ENCODE results near the gene STON2. TPM values are rescaled to one million over a fixed set of nuclear protein-coding genes. Genes with fewer than 3 reads are reported as not detected.

The STON2 gene
- total and polyA plus RNA-seq, 2 of the 13 experiments (the other 11 are each of a cell fraction or from before 2014, with no cell fraction given), result 2.1 to 11.0 TPM

DNA sequence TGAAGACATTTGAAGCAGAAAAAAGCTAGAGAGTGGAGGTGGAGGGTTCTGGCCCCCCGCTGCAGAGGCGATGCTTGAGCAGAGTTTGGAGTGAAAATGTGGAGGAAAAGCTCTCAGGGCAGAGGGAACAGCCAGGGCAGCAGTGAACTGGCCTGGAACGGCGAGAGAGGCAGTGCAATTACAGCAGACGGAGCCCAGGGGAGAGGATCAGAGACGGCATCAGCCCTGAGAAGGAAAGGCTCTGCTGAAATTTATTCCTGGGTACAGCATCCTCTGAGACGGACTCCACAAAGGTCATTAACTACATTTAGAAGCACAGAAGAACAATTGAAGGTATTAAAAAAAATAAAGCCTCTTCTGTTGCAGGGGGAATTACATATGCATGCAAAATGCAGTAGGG is 14.2 kb downstream of the STON2 start:
- POLR2A ChIA-PET, result no interaction called here

More for the DNA sequence above, 14.2 kb downstream of the STON2 start:
- Histone ChIP-seq H3K27me3 (ENCODE audit: control insufficient read depth in 1 of 2, insufficient read depth in 2 of 2, low read length in 2 of 2) (no peaks in the 10 kb centered on the region), H3K9ac (ENCODE audit: insufficient read depth, low read depth, low read length) (no peak overlapping the region), H4K20me1 (ENCODE audit: insufficient read depth, low read length) (no peaks in the 10 kb centered on the region), H2AFZ (ENCODE audit: low read length) (no peak overlapping the region), H3K36me3 (replicated peaks in 1 of 2; ENCODE audit: control insufficient read depth in 1 of 2, insufficient read depth in 2 of 2, low read length in 2 of 2) (no peaks in the 10 kb centered on the region), H3K79me2 (ENCODE audit: insufficient read depth, low read length) (no peaks in the 10 kb centered on the region), H3K27ac (ENCODE audit: extremely low read length, insufficient read depth, low read length) (no peak overlapping the region), H3K4me1 (ENCODE audit: insufficient read depth, low read length) (no peaks in the 10 kb centered on the region), H3K4me2 (ENCODE audit: low read depth, low read length) (no peak overlapping the region), H3K4me3 (replicated peaks in 1 of 3; ENCODE audit: insufficient read depth in 1 of 3, low read depth in 2 of 3, low read length in 3 of 3) (no peak overlapping the region), H3K9me3 (ENCODE audit: low read length) (no peaks in the 10 kb centered on the region)
- no peak for ATAC-seq
- no TSS peak for BruUV-seq (replicated peaks)
- in situ Hi-C loops (cut with HindIII; ENCODE audit: extremely low pct_ligation_motif_present, low pct_unique_long_range_greater_than_20kb) (no loop called here), intact Hi-C loops (cut with micrococcal nuclease; ENCODE audit: unreplicated experiment) (no loop called here)
- FAIRE-seq, result no peak
- TF ChIP-seq, protein P1, sequence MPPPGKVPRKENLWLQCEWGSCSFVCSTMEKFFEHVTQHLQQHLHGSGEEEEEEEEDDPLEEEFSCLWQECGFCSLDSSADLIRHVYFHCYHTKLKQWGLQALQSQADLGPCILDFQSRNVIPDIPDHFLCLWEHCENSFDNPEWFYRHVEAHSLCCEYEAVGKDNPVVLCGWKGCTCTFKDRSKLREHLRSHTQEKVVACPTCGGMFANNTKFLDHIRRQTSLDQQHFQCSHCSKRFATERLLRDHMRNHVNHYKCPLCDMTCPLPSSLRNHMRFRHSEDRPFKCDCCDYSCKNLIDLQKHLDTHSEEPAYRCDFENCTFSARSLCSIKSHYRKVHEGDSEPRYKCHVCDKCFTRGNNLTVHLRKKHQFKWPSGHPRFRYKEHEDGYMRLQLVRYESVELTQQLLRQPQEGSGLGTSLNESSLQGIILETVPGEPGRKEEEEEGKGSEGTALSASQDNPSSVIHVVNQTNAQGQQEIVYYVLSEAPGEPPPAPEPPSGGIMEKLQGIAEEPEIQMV (CRISPR knock-in tag; IDR thresholded peaks at IDR 0.05; ENCODE audit: low read depth), result no peak
- TF ChIP-seq, protein P2, sequence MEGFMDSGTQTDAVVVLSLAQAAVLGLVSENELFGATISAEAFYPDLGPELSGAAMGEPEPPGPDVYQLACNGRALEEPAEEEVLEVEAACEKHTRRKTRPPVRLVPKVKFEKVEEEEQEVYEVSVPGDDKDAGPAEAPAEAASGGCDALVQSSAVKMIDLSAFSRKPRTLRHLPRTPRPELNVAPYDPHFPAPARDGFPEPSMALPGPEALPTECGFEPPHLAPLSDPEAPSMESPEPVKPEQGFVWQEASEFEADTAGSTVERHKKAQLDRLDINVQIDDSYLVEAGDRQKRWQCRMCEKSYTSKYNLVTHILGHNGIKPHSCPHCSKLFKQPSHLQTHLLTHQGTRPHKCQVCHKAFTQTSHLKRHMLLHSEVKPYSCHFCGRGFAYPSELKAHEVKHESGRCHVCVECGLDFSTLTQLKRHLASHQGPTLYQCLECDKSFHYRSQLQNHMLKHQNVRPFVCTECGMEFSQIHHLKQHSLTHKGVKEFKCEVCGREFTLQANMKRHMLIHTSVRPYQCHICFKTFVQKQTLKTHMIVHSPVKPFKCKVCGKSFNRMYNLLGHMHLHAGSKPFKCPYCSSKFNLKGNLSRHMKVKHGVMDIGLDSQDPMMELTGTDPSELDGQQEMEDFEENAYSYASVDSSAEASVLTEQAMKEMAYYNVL (CRISPR knock-in tag; IDR thresholded peaks at IDR 0.05; ENCODE audit: borderline replicate concordance), result no peak
- TF ChIP-seq ZNF224 (CRISPR knock-in tag; IDR thresholded peaks at IDR 0.05) (no peak), ZNF644 (CRISPR knock-in tag; IDR thresholded peaks at IDR 0.05; ENCODE audit: low read depth) (no peak), ZSCAN29 (CRISPR knock-in tag; conservative IDR thresholded peaks at IDR 0.05) (no peak), PRPF4 (IDR thresholded peaks at IDR 0.05; ENCODE audit: low read depth, low read length, poor library complexity, severe bottlenecking) (no peak), CEBPB (IDR thresholded peaks at IDR 0.05; ENCODE audit: borderline replicate concordance, low read depth, low read length) (no peak)
- TF ChIP-seq, protein P3, sequence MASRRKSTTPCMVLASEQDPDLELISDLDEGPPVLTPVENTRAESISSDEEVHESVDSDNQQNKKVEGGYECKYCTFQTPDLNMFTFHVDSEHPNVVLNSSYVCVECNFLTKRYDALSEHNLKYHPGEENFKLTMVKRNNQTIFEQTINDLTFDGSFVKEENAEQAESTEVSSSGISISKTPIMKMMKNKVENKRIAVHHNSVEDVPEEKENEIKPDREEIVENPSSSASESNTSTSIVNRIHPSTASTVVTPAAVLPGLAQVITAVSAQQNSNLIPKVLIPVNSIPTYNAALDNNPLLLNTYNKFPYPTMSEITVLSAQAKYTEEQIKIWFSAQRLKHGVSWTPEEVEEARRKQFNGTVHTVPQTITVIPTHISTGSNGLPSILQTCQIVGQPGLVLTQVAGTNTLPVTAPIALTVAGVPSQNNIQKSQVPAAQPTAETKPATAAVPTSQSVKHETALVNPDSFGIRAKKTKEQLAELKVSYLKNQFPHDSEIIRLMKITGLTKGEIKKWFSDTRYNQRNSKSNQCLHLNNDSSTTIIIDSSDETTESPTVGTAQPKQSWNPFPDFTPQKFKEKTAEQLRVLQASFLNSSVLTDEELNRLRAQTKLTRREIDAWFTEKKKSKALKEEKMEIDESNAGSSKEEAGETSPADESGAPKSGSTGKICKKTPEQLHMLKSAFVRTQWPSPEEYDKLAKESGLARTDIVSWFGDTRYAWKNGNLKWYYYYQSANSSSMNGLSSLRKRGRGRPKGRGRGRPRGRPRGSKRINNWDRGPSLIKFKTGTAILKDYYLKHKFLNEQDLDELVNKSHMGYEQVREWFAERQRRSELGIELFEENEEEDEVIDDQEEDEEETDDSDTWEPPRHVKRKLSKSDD (CRISPR knock-in tag; IDR thresholded peaks at IDR 0.05; ENCODE audit: low read depth), result no peak
- WGBS (ENCODE audit: low lambda C conversion rate), result 76% methylated on average over 7 of the region's 7 CpGs
- DNase-seq (ENCODE audit: low spot score), result no peak
- CTCF ChIA-PET (ENCODE audit: low intra/inter-chr PET ratio, low total read pairs), result no interaction called here
